HEK293 (cell line): ENCODE results near the gene DST.

Experiments
- BCL6B ChIP-seq: fragments of 450-650 bp; formaldehyde crosslinking; IDR thresholded peaks from 2 replicates; pipeline ENCODE4 v1.5.1; 2017; ENCODE audit warnings: missing biosample characterization, missing genetic modification characterization
- GLI4 ChIP-seq: fragments of 450-650 bp; formaldehyde crosslinking; IDR thresholded peaks from 2 replicates; pipeline ENCODE4 v1.5.1; 2016; ENCODE audit warnings: missing biosample characterization, missing genetic modification characterization
- HOXC10 ChIP-seq: sonication (generic); formaldehyde crosslinking; IDR thresholded peaks from 2 replicates; pipeline ENCODE4 v1.8.1; 2023; ENCODE audit warnings: mild to moderate bottlenecking, missing genetic modification reagents
- KLF10 ChIP-seq: fragments of 450-650 bp; IDR thresholded peaks from 2 replicates; pipeline ENCODE4 v1.5.1; 2018; ENCODE audit warnings: missing biosample characterization, mild to moderate bottlenecking, missing genetic modification characterization
- PRDM6 ChIP-seq: fragments of 450-650 bp; formaldehyde crosslinking; IDR thresholded peaks from 2 replicates; pipeline ENCODE4 v1.5.1; 2017; ENCODE audit warnings: missing biosample characterization, missing genetic modification characterization
- SALL2 ChIP-seq: fragments of 450-650 bp; formaldehyde crosslinking; IDR thresholded peaks from 2 replicates; pipeline ENCODE4 v1.5.0; 2017; ENCODE audit warnings: missing biosample characterization, mild to moderate bottlenecking, missing genetic modification characterization, borderline replicate concordance
- ZBTB20 ChIP-seq: fragments of 450-650 bp; formaldehyde crosslinking; IDR thresholded peaks from 2 replicates; pipeline ENCODE4 v1.5.1; 2016; ENCODE audit warnings: missing biosample characterization, missing genetic modification characterization
- ZBTB26 ChIP-seq: fragments of 450-650 bp; formaldehyde crosslinking; optimal IDR thresholded peaks from 2 replicates; pipeline ENCODE3; 2016; ENCODE audit warnings: missing biosample characterization, mild to moderate bottlenecking, missing genetic modification characterization
- ZBTB6 ChIP-seq: fragments of 450-650 bp; formaldehyde crosslinking; IDR thresholded peaks from 2 replicates; pipeline ENCODE4 v1.5.1; 2017; ENCODE audit warnings: missing biosample characterization, missing genetic modification characterization
- ZFP37 ChIP-seq: fragments of 450-650 bp; formaldehyde crosslinking; IDR thresholded peaks from 2 replicates; pipeline ENCODE4 v1.5.1; 2016; ENCODE audit warnings: missing biosample characterization, missing genetic modification characterization
- ZNF138 ChIP-seq: fragments of 450-650 bp; formaldehyde crosslinking; IDR thresholded peaks from 2 replicates; pipeline ENCODE4 v1.5.1; 2016; ENCODE audit warnings: missing biosample characterization, missing genetic modification characterization, borderline replicate concordance
- ZNF155 ChIP-seq: fragments of 450-650 bp; formaldehyde crosslinking; IDR thresholded peaks from 2 replicates; pipeline ENCODE4 v1.5.1; 2016; ENCODE audit warnings: missing biosample characterization, missing genetic modification characterization
- ZNF16 ChIP-seq: fragments of 450-650 bp; formaldehyde crosslinking; IDR thresholded peaks from 2 replicates; pipeline ENCODE4 v1.5.1; 2016; ENCODE audit warnings: low read depth, missing biosample characterization, missing genetic modification characterization
- ZNF214 ChIP-seq: fragments of 450-650 bp; formaldehyde crosslinking; IDR thresholded peaks from 2 replicates; pipeline ENCODE4 v1.5.1; 2017; ENCODE audit warnings: missing biosample characterization, mild to moderate bottlenecking, missing genetic modification characterization, borderline replicate concordance
- ZNF26 ChIP-seq: fragments of 450-650 bp; formaldehyde crosslinking; IDR thresholded peaks from 2 replicates; pipeline ENCODE4 v1.5.1; 2016; ENCODE audit warnings: missing biosample characterization, missing genetic modification characterization
- ZNF280C ChIP-seq: fragments of 450-650 bp; formaldehyde crosslinking; IDR thresholded peaks from 2 replicates; pipeline ENCODE4 v1.5.1; 2016; ENCODE audit warnings: missing biosample characterization, missing genetic modification characterization
- ZNF292 ChIP-seq: fragments of 450-650 bp; formaldehyde crosslinking; IDR thresholded peaks from 2 replicates; pipeline ENCODE4 v1.5.1; 2016; ENCODE audit warnings: low read depth, missing biosample characterization, missing genetic modification characterization, borderline replicate concordance
- ZNF302 ChIP-seq: fragments of 450-650 bp; formaldehyde crosslinking; IDR thresholded peaks from 2 replicates; pipeline ENCODE4 v1.5.1; 2016; ENCODE audit warnings: missing biosample characterization, missing genetic modification characterization, low read depth
- ZNF404 ChIP-seq: fragments of 450-650 bp; formaldehyde crosslinking; IDR thresholded peaks from 2 replicates; pipeline ENCODE4 v1.5.1; 2017; ENCODE audit warnings: missing biosample characterization, missing genetic modification characterization
- ZNF416 ChIP-seq: fragments of 450-650 bp; formaldehyde crosslinking; IDR thresholded peaks from 2 replicates; pipeline ENCODE4 v1.5.1; 2016; ENCODE audit warnings: missing biosample characterization, missing genetic modification characterization
- ZNF449 ChIP-seq: fragments of 450-650 bp; formaldehyde crosslinking; IDR thresholded peaks from 2 replicates; pipeline ENCODE4 v1.5.1; 2017; ENCODE audit warnings: missing biosample characterization, mild to moderate bottlenecking, missing genetic modification characterization, moderate library complexity
- ZNF501 ChIP-seq: fragments of 450-650 bp; formaldehyde crosslinking; IDR thresholded peaks from 2 replicates; pipeline ENCODE4 v1.5.1; 2016; ENCODE audit warnings: missing biosample characterization, missing genetic modification characterization
- ZNF530 ChIP-seq: fragments of 450-650 bp; formaldehyde crosslinking; IDR thresholded peaks from 2 replicates; pipeline ENCODE4 v1.5.1; 2016; ENCODE audit warnings: low read depth, missing biosample characterization, missing genetic modification characterization
- ZNF544 ChIP-seq: fragments of 450-650 bp; formaldehyde crosslinking; IDR thresholded peaks from 2 replicates; pipeline ENCODE4 v1.5.0; 2017; ENCODE audit warnings: missing biosample characterization, missing genetic modification characterization
- ZNF660 ChIP-seq: fragments of 450-650 bp; IDR thresholded peaks from 2 replicates; pipeline ENCODE4 v1.5.1; 2018; ENCODE audit warnings: missing biosample characterization, mild to moderate bottlenecking, missing genetic modification characterization
- ZNF701 ChIP-seq: fragments of 450-650 bp; formaldehyde crosslinking; IDR thresholded peaks from 2 replicates; pipeline ENCODE4 v1.5.1; 2016; ENCODE audit warnings: missing biosample characterization, missing genetic modification characterization
- ZNF707 ChIP-seq: fragments of 450-650 bp; formaldehyde crosslinking; IDR thresholded peaks from 2 replicates; pipeline ENCODE4 v1.5.1; 2016; ENCODE audit warnings: missing biosample characterization, missing genetic modification characterization
- ZNF830 ChIP-seq: fragments of 450-650 bp; IDR thresholded peaks from 2 replicates; pipeline ENCODE4 v1.5.0; 2018; ENCODE audit warnings: missing biosample characterization, missing genetic modification characterization, low read depth, mild to moderate bottlenecking, moderate library complexity

Gene DST

GRCh38 chr6:56542364-56543331 is 100.0 kb downstream of the DST start (continued):
- TF ChIP-seq ZNF26 (tag by site-specific recombination) (no peak), ZNF501 (tag by site-specific recombination) (peak; percentile 93), ZBTB26 (tag by site-specific recombination) (peak; percentile 22), KLF10 (peak; percentile 55), ZNF416 (tag by site-specific recombination) (no peak), GLI4 (0 out of 2 replicates have a peak, but pooled peaks have one; percentile 27), ZNF660 (tag by site-specific recombination) (peak; percentile 96), ZNF530 (tag by site-specific recombination) (no peak), SALL2 (tag by site-specific recombination) (no peak), ZNF138 (tag by site-specific recombination) (no peak), ZNF707 (tag by site-specific recombination) (no peak), ZFP37 (tag by site-specific recombination) (peak; percentile 93), ZNF830 (no peak), BCL6B (tag by site-specific recombination) (no peak), ZNF544 (tag by site-specific recombination) (no peak), PRDM6 (tag by site-specific recombination) (no peak), ZNF302 (tag by site-specific recombination) (no peak), ZNF701 (no peak), ZBTB20 (peak; percentile 98), ZNF214 (tag by site-specific recombination) (no peak), ZNF449 (tag by site-specific recombination) (0 out of 2 replicates have a peak, but pooled peaks have one; percentile 16), ZBTB6 (peak; percentile 85), ZNF280C (tag by site-specific recombination) (no peak), ZNF404 (tag by site-specific recombination) (no peak), ZNF292 (no peak), ZNF16 (tag by site-specific recombination) (no peak), HOXC10 (CRISPR knock-in tag) (0 out of 2 replicates have a peak, but pooled peaks have one; percentile 25), ZNF155 (no peak)
